Ishikawa (cell line): ENCODE results near the gene SH3BGRL3.

Experiments used
- EGR1 ChIP-seq: IDR thresholded peaks from 2 replicates; pipeline ENCODE4 v1.6.1; 2012
- EP300 ChIP-seq: IDR thresholded peaks from 2 replicates; pipeline ENCODE4 v1.6.1; 2012; ENCODE audit warnings: borderline replicate concordance
- MAX ChIP-seq: IDR thresholded peaks from 2 replicates; pipeline ENCODE4 v1.6.1; 2012
- RAD21 ChIP-seq: IDR thresholded peaks from 2 replicates; pipeline ENCODE4 v1.6.1; 2012; ENCODE audit warnings: low read depth
- TAF1 ChIP-seq: IDR thresholded peaks from 2 replicates; pipeline ENCODE4 v1.6.1; 2012; ENCODE audit warnings: low read depth, mild to moderate bottlenecking
- TF ChIP-seq, protein P1 (sequence below): IDR thresholded peaks from 2 replicates; pipeline ENCODE4 v1.6.1; 2012; ENCODE audit warnings: low read depth, mild to moderate bottlenecking

DNA sequence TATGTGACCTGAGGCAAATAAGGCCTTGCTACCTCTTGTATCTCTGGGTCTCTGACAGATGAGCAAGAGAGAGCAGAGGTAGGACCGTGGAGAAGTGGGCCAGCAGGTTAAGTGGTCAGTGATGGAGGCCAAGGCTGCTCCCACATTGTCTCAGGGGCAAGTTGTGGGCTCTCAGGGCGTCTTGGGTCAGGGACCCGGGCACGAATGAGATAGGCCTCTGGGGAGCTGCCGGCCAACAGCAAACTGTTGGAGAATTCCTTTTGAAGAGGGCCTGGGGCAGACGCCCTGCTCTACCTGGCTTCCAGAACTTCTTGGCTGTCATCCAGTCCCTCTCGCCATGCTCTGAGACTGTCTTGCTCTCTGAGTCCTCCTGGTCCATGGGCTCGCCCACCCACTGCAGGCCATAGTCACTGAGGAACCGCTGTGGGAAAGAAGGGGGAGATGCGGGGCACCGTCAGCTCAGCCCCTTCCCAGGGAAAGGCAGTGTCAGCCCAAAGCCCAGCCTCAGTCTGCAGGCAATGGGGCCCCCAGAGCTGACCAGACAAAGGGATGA is 14.1 kb downstream of the SH3BGRL3 start:
- TF ChIP-seq MAX (no peak), TAF1 (no peak), RAD21 (no peak), EP300 (no peak), EGR1 (no peak)
- TF ChIP-seq, protein P1, sequence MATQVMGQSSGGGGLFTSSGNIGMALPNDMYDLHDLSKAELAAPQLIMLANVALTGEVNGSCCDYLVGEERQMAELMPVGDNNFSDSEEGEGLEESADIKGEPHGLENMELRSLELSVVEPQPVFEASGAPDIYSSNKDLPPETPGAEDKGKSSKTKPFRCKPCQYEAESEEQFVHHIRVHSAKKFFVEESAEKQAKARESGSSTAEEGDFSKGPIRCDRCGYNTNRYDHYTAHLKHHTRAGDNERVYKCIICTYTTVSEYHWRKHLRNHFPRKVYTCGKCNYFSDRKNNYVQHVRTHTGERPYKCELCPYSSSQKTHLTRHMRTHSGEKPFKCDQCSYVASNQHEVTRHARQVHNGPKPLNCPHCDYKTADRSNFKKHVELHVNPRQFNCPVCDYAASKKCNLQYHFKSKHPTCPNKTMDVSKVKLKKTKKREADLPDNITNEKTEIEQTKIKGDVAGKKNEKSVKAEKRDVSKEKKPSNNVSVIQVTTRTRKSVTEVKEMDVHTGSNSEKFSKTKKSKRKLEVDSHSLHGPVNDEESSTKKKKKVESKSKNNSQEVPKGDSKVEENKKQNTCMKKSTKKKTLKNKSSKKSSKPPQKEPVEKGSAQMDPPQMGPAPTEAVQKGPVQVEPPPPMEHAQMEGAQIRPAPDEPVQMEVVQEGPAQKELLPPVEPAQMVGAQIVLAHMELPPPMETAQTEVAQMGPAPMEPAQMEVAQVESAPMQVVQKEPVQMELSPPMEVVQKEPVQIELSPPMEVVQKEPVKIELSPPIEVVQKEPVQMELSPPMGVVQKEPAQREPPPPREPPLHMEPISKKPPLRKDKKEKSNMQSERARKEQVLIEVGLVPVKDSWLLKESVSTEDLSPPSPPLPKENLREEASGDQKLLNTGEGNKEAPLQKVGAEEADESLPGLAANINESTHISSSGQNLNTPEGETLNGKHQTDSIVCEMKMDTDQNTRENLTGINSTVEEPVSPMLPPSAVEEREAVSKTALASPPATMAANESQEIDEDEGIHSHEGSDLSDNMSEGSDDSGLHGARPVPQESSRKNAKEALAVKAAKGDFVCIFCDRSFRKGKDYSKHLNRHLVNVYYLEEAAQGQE, result no peak
